Gastroesophageal sphincter (tissue), 3 donors: Measurements from ENCODE around the gene BRINP3.

Experiments
- EP300 ChIP-seq: sonication (generic); formaldehyde crosslinking; IDR thresholded peaks from one replicate; pipeline ENCODE4 v1.6.1; 2017; ENCODE audit warnings: antibody characterized with exemption, mild to moderate bottlenecking
- POLR2AphosphoS5 ChIP-seq: sonication (generic); formaldehyde crosslinking; IDR thresholded peaks from one replicate; pipeline ENCODE4 v1.6.1; 2017; ENCODE audit warnings: antibody characterized with exemption
- TF ChIP-seq, protein P1 (sequence below), 4 experiments: fragments of 200-600 bp in 2 of 4; fragments of 450-650 bp in 2 of 4; sonication (generic) in 1 of 4; IDR thresholded peaks; one replicate each; pipeline ENCODE4 v1.5.1; 2017 to 2019; ENCODE audit warnings: antibody characterized with exemption in 4 of 4, mild to moderate bottlenecking in 2 of 4, moderate library complexity in 2 of 4

GRCh38 chr1:190124068-190124467 lies 353.6 kb downstream of the BRINP3 start:
- TF ChIP-seq, protein P1, sequence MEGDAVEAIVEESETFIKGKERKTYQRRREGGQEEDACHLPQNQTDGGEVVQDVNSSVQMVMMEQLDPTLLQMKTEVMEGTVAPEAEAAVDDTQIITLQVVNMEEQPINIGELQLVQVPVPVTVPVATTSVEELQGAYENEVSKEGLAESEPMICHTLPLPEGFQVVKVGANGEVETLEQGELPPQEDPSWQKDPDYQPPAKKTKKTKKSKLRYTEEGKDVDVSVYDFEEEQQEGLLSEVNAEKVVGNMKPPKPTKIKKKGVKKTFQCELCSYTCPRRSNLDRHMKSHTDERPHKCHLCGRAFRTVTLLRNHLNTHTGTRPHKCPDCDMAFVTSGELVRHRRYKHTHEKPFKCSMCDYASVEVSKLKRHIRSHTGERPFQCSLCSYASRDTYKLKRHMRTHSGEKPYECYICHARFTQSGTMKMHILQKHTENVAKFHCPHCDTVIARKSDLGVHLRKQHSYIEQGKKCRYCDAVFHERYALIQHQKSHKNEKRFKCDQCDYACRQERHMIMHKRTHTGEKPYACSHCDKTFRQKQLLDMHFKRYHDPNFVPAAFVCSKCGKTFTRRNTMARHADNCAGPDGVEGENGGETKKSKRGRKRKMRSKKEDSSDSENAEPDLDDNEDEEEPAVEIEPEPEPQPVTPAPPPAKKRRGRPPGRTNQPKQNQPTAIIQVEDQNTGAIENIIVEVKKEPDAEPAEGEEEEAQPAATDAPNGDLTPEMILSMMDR (IDR thresholded peaks at IDR 0.05): no peak
- TF ChIP-seq POLR2AphosphoS5: no peak
- TF ChIP-seq EP300: no peak
